ENCODE data around the gene TCEA2. TPM values are rescaled to one million over a fixed set of nuclear protein-coding genes. Genes with fewer than 3 reads are reported as not detected.
A peak's percentile ranks its signal among the peaks of the same experiment; 100 is the strongest.

TCEA2 gene
- total RNA-seq, 1 experiment from 2014 or later, result 38.5 TPM

DNA sequence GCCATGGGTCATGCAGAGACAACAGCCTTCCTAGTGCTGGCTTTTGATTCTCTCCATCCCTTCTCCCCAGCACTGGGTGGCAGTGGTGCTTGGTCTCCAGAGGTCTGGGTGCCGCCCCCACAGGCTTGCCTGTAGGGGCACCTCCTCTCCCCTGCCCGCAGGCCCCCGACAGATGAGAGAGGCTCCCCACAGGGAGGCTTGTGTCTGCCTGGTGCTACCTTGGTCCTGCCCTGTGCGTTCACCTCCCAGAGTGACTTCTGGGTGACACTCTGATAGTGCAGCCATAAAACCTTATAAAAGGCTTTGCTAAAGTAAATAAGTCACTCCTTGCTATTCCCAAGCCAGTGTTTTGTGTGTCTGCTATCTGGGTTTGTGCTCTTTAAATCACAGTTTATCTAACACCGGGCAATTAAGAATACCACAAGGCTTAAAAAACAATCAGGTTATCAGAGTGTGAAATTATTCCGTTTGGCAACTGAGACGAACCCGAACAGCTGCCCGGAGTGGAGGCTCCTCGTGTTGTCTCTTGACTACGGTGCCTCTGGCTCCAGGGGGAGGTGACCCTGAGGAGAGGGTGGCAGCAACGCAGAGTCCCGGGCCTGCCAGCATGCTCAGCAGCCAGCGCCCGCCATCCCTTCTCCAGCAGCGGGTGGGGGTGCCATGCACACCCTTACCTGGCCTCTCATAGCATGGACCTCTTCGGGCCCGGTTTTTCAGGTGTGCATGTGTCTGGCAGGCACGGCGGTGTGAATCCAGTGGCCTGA, 32.4 kb upstream of the TCEA2 start:
- Histone ChIP-seq H3K4me1 (ENCODE audit: control insufficient read depth, insufficient read depth, low read length) (peaks cover 10% of the 10 kb centered on the region), H3K9me3 (ENCODE audit: control insufficient read depth, insufficient read depth, low read depth, low read length) (no peaks in the 10 kb centered on the region), H3K27ac (ENCODE audit: low read length) (no peak overlapping the region), H3K27me3 (ENCODE audit: control insufficient read depth, insufficient read depth, low read length) (no peaks in the 10 kb centered on the region), H3K4me3 (ENCODE audit: low read depth in 2 of 2, low read length in 2 of 2) (no peak overlapping the region), H3K36me3 (ENCODE audit: control insufficient read depth, insufficient read depth, low read length) (peaks cover 8% of the 10 kb centered on the region)
- ChIA-PET CTCF (interaction anchor here (0.9 kb wide), 1 partner anchor 8 kb away, joined by 3 read pairs; no protein-coding TSS in a partner anchor), POLR2A (no interaction called here)
- intact Hi-C loops (cut with micrococcal nuclease; ENCODE audit: unreplicated experiment), result no loop called here
- DNase-seq (ENCODE audit: low read depth, low spot score) (no peak), ATAC-seq (no peak)
- BruUV-seq (replicated peaks), result no TSS peak
- in situ Hi-C loops (cut with HindIII; ENCODE audit: low pct_unique_long_range_greater_than_20kb, low sequenced_read_pairs), result no loop called here
- TF ChIP-seq TCF7L2 (IDR thresholded peaks at IDR 0.05; ENCODE audit: low read depth, low read length) (no peak), POLR2AphosphoS5 (IDR thresholded peaks at IDR 0.05; ENCODE audit: low read depth, low read length) (no peak), SIN3A (IDR thresholded peaks at IDR 0.05; ENCODE audit: borderline replicate concordance, insufficient read depth, low read depth, low read length) (no peak)
- TF ChIP-seq, protein P1, sequence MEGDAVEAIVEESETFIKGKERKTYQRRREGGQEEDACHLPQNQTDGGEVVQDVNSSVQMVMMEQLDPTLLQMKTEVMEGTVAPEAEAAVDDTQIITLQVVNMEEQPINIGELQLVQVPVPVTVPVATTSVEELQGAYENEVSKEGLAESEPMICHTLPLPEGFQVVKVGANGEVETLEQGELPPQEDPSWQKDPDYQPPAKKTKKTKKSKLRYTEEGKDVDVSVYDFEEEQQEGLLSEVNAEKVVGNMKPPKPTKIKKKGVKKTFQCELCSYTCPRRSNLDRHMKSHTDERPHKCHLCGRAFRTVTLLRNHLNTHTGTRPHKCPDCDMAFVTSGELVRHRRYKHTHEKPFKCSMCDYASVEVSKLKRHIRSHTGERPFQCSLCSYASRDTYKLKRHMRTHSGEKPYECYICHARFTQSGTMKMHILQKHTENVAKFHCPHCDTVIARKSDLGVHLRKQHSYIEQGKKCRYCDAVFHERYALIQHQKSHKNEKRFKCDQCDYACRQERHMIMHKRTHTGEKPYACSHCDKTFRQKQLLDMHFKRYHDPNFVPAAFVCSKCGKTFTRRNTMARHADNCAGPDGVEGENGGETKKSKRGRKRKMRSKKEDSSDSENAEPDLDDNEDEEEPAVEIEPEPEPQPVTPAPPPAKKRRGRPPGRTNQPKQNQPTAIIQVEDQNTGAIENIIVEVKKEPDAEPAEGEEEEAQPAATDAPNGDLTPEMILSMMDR (IDR thresholded peaks at IDR 0.05), result no peak
- TF ChIP-seq, protein P2, sequence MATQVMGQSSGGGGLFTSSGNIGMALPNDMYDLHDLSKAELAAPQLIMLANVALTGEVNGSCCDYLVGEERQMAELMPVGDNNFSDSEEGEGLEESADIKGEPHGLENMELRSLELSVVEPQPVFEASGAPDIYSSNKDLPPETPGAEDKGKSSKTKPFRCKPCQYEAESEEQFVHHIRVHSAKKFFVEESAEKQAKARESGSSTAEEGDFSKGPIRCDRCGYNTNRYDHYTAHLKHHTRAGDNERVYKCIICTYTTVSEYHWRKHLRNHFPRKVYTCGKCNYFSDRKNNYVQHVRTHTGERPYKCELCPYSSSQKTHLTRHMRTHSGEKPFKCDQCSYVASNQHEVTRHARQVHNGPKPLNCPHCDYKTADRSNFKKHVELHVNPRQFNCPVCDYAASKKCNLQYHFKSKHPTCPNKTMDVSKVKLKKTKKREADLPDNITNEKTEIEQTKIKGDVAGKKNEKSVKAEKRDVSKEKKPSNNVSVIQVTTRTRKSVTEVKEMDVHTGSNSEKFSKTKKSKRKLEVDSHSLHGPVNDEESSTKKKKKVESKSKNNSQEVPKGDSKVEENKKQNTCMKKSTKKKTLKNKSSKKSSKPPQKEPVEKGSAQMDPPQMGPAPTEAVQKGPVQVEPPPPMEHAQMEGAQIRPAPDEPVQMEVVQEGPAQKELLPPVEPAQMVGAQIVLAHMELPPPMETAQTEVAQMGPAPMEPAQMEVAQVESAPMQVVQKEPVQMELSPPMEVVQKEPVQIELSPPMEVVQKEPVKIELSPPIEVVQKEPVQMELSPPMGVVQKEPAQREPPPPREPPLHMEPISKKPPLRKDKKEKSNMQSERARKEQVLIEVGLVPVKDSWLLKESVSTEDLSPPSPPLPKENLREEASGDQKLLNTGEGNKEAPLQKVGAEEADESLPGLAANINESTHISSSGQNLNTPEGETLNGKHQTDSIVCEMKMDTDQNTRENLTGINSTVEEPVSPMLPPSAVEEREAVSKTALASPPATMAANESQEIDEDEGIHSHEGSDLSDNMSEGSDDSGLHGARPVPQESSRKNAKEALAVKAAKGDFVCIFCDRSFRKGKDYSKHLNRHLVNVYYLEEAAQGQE (IDR thresholded peaks at IDR 0.05; ENCODE audit: insufficient read depth in 1 of 2, low read depth in 2 of 2, low read length in 1 of 2), result no peak

DNA sequence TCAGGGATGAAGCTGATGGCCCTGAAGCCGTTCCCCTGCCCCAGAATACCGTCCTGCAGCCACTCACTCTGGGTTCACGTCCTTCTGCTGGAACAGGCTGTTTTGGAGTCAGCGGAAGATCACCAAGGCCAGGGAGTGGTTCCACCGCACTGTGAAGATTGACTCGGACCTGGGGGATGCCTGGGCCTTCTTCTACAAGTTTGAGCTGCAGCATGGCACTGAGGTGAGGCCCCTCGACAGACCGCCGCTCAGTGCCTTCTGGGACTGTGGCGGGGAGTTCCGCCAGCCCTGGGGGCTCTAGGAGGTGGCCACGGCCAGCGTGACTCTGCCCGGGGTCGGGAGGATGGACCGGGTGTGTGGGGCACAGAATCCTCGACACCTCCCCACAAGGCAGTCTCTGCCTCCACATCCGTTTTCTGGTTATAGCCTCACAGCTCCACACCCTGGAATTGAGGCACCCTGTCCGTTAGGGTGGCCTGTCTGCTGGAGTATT, 31.1 kb upstream of the TCEA2 start:
- Histone ChIP-seq H3K27ac (ENCODE audit: low read length) (no peak overlapping the region), H3K4me3 (ENCODE audit: low read depth in 2 of 2, low read length in 2 of 2) (no peak overlapping the region), H3K27me3 (ENCODE audit: control insufficient read depth, insufficient read depth, low read length) (no peaks in the 10 kb centered on the region), H3K9me3 (ENCODE audit: control insufficient read depth, insufficient read depth, low read depth, low read length) (no peaks in the 10 kb centered on the region), H3K36me3 (ENCODE audit: control insufficient read depth, insufficient read depth, low read length) (peaks cover 8% of the 10 kb centered on the region), H3K4me1 (ENCODE audit: control insufficient read depth, insufficient read depth, low read length) (peaks cover 23% of the 10 kb centered on the region)
- ChIA-PET CTCF (interaction anchor here (0.7 kb wide), 1 partner anchor 52 kb away, joined by 4 read pairs; no protein-coding TSS in a partner anchor), POLR2A (no interaction called here)
- intact Hi-C loops (cut with micrococcal nuclease; ENCODE audit: unreplicated experiment) (no loop called here), in situ Hi-C loops (cut with HindIII; ENCODE audit: low pct_unique_long_range_greater_than_20kb, low sequenced_read_pairs) (no loop called here)
- TSS peak; percentile 56 for BruUV-seq (replicated peaks)
- TF ChIP-seq, protein P2 (IDR thresholded peaks at IDR 0.05; ENCODE audit: insufficient read depth in 1 of 2, low read depth in 2 of 2, low read length in 1 of 2), result no peak
- TF ChIP-seq, protein P1 (IDR thresholded peaks at IDR 0.05), result no peak
- no peak for TF ChIP-seq POLR2AphosphoS5 (IDR thresholded peaks at IDR 0.05; ENCODE audit: low read depth, low read length)
- TF ChIP-seq SIN3A (IDR thresholded peaks at IDR 0.05; ENCODE audit: borderline replicate concordance, insufficient read depth, low read depth, low read length), result no peak
- TF ChIP-seq TCF7L2 (IDR thresholded peaks at IDR 0.05; ENCODE audit: low read depth, low read length), result no peak
- DNase-seq (ENCODE audit: low read depth, low spot score) (no peak), ATAC-seq (no peak)

Data from Panc1 (cell line).